ENCODE data around the gene OR2B3.

OR2B3 gene

DNA sequence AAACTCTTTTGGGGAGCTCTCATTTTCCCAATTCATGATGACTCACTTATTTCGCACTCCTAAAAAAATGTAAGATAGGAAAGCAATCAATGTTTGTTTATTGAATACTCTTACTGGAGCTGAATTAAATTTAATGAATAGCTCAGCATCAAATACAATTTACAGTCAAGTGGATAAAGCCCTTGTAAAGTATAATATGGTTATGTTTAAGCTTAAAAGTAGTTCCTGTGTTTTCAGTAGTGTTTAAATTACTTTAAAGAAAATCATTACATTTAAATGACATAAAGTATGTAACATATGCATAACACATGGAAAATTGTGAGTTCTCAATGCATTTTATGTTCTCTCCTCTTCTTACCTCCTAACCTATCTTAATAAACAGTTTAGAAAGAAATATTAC, at the start of gene OR2B3:
Gene OR2B3 (minus strand): TSS at position 101 of the 400 bp plus-strand sequence. CDS start 65 bp downstream, at position 36.
- H3K4me2 ChIP-seq (ENCODE audit: low read length), result no peak within 1 kb of the TSS
- no peaks in the 10 kb centered on the region for H3K9me3 ChIP-seq (ENCODE audit: low read length)
- H3K9me2 ChIP-seq (ENCODE audit: low read depth, low read length), result no peaks in the 10 kb centered on the region
- H3K4me1 ChIP-seq (ENCODE audit: insufficient read depth, low read length, severe bottlenecking), result no peaks in the 10 kb centered on the region
- no peaks in the 10 kb centered on the region for H3K27me3 ChIP-seq (ENCODE audit: insufficient read depth, low read length)
- TF ChIP-seq EZH2 (IDR thresholded peaks at IDR 0.05; ENCODE audit: borderline replicate concordance, low read length), result no peak
- TF ChIP-seq, protein P1, sequence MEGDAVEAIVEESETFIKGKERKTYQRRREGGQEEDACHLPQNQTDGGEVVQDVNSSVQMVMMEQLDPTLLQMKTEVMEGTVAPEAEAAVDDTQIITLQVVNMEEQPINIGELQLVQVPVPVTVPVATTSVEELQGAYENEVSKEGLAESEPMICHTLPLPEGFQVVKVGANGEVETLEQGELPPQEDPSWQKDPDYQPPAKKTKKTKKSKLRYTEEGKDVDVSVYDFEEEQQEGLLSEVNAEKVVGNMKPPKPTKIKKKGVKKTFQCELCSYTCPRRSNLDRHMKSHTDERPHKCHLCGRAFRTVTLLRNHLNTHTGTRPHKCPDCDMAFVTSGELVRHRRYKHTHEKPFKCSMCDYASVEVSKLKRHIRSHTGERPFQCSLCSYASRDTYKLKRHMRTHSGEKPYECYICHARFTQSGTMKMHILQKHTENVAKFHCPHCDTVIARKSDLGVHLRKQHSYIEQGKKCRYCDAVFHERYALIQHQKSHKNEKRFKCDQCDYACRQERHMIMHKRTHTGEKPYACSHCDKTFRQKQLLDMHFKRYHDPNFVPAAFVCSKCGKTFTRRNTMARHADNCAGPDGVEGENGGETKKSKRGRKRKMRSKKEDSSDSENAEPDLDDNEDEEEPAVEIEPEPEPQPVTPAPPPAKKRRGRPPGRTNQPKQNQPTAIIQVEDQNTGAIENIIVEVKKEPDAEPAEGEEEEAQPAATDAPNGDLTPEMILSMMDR (IDR thresholded peaks at IDR 0.05; ENCODE audit: low read length), result no peak
- no peak within 1 kb of the TSS for H3K4me3 ChIP-seq (ENCODE audit: low read depth, low read length, poor library complexity, severe bottlenecking)
- H3K9ac ChIP-seq (ENCODE audit: low read length), result no peak within 1 kb of the TSS
- H3K27ac ChIP-seq (ENCODE audit: low read depth, low read length, poor library complexity, severe bottlenecking), result no peak within 1 kb of the TSS
- H2AFZ ChIP-seq (ENCODE audit: low read length), result no peak within 1 kb of the TSS; the same call in 1 of the 2 replicates
- H3K36me3 ChIP-seq (ENCODE audit: insufficient read depth, low read length), result no peaks in the 10 kb centered on the region
- no peaks in the 10 kb centered on the region for H4K20me1 ChIP-seq (ENCODE audit: insufficient read depth, low read length)
- H3F3A ChIP-seq (ENCODE audit: insufficient read depth, low read length), result no peaks in the 10 kb centered on the region
- no peaks in the 10 kb centered on the region for H3K79me2 ChIP-seq (ENCODE audit: insufficient read depth, low read length)

GRCh38 chr6:29131691-29132090, 44.6 kb upstream of the OR2B3 start:
- Histone ChIP-seq H3K79me2 (ENCODE audit: insufficient read depth, low read length) (no peaks in the 10 kb centered on the region), H2AFZ (ENCODE audit: low read length) (no peak overlapping the region), H3K27ac (ENCODE audit: low read depth, low read length, poor library complexity, severe bottlenecking) (no peak overlapping the region), H3K9ac (ENCODE audit: low read length) (no peak overlapping the region), H4K20me1 (ENCODE audit: insufficient read depth, low read length) (no peaks in the 10 kb centered on the region), H3K4me2 (ENCODE audit: low read length) (no peak overlapping the region), H3K4me1 (ENCODE audit: insufficient read depth, low read length, severe bottlenecking) (no peaks in the 10 kb centered on the region), H3K27me3 (ENCODE audit: insufficient read depth, low read length) (no peaks in the 10 kb centered on the region), H3F3A (ENCODE audit: insufficient read depth, low read length) (no peaks in the 10 kb centered on the region), H3K36me3 (ENCODE audit: insufficient read depth, low read length) (no peaks in the 10 kb centered on the region), H3K4me3 (ENCODE audit: low read depth, low read length, poor library complexity, severe bottlenecking) (no peak overlapping the region), H3K9me3 (ENCODE audit: low read length) (no peaks in the 10 kb centered on the region), H3K9me2 (ENCODE audit: low read depth, low read length) (no peaks in the 10 kb centered on the region)
- TF ChIP-seq, protein P1 (IDR thresholded peaks at IDR 0.05; ENCODE audit: low read length), result no peak
- TF ChIP-seq EZH2 (IDR thresholded peaks at IDR 0.05; ENCODE audit: borderline replicate concordance, low read length), result no peak

DNA sequence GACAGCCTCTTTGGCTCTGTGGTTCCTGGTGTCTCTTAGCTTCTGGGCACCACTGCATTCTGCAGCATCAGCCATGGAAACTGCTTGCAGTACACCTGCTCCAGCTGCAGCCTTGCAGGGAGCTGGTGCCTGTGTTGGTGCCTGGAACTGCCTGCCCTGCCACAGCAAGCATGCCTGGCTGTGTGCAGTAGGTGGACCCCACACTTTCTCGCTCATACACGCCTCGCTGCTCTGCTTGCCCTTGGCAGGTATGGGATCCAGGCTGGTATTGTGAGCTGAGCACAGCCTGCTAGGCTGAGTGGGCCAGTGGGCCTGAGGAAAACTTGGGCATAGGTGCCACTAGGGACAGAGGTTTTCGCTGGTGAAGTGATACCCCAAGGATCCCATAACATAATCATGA, 43.5 kb upstream of the OR2B3 start:
- Histone ChIP-seq H3K9ac (ENCODE audit: low read length) (no peak overlapping the region), H3F3A (ENCODE audit: insufficient read depth, low read length) (no peaks in the 10 kb centered on the region), H3K4me1 (ENCODE audit: insufficient read depth, low read length, severe bottlenecking) (no peaks in the 10 kb centered on the region), H3K9me2 (ENCODE audit: low read depth, low read length) (no peaks in the 10 kb centered on the region), H3K27me3 (ENCODE audit: insufficient read depth, low read length) (no peaks in the 10 kb centered on the region), H3K79me2 (ENCODE audit: insufficient read depth, low read length) (no peaks in the 10 kb centered on the region), H3K36me3 (ENCODE audit: insufficient read depth, low read length) (no peaks in the 10 kb centered on the region), H3K4me3 (ENCODE audit: low read depth, low read length, poor library complexity, severe bottlenecking) (no peak overlapping the region), H3K4me2 (ENCODE audit: low read length) (no peak overlapping the region), H3K9me3 (ENCODE audit: low read length) (no peaks in the 10 kb centered on the region), H2AFZ (ENCODE audit: low read length) (no peak overlapping the region), H4K20me1 (ENCODE audit: insufficient read depth, low read length) (no peaks in the 10 kb centered on the region), H3K27ac (ENCODE audit: low read depth, low read length, poor library complexity, severe bottlenecking) (no peak overlapping the region)
- no peak for TF ChIP-seq EZH2 (IDR thresholded peaks at IDR 0.05; ENCODE audit: borderline replicate concordance, low read length)
- TF ChIP-seq, protein P1 (IDR thresholded peaks at IDR 0.05; ENCODE audit: low read length), result no peak

All from OCI-LY1 (cell line).